Measurements from ENCODE around the gene FGF14. TPM values are rescaled to one million over a fixed set of nuclear protein-coding genes. Genes with fewer than 3 reads are reported as not detected.

Gene FGF14
- 1.8 TPM for total RNA-seq

GRCh38 chr13:102401766-102402165, at the start of gene FGF14:
FGF14 (minus strand) TSS chr13:102402048.

Small RNAs within 50 kb of the gene (small RNA-seq; reads per million reads assigned to genes)
- gene MIR2681 (ENCODE audit: low replicate concordance) (not detected), gene MIR4705 (ENCODE audit: low replicate concordance) (not detected), gene RNU1-24P (ENCODE audit: low replicate concordance) (not detected), gene RNY1P2 (ENCODE audit: low replicate concordance) (not detected), gene RPL39P29 (ENCODE audit: low replicate concordance) (not detected)

Other genes with a start within 250 kb of the FGF14 start
- gene TPP2, start 194.9 kb upstream of the FGF14 start, total RNA-seq: 52.1 TPM

All from metanephros (tissue), 2 donors.